Brain pericyte (primary cell): ENCODE results near the gene GULP1.
"Not testable (repeated sequence)": the region's sequence is repeated elsewhere in the genome, so short reads cannot be mapped to it uniquely, and the experiment has no call there.

Experiments
- DNase-seq: peaks from one replicate; pipeline ENCODE4 v3.0.0-alpha.2; 2012; ENCODE audit warnings: low read depth, low spot score

The GULP1 gene

DNA sequence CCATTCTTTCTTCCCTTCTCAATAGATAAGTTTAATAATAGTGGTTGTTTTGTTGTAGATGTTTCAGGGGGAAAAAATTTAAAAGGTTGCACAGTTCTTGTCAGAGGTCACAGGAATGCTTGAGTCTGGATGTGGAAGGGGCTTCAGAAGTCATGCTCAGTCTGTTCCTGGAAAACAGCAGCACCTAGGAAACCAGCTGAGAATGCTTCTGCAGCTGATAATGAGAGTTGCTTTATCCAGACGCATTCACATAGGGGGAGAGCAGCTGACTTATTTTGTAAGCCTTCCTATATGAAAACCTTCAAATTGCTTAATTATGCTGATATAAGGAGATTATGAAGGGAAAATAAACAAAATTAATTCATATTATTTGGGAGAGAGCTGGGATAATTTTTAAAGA lies 235.5 kb downstream of the GULP1 start:
- no peak for DNase-seq

DNA sequence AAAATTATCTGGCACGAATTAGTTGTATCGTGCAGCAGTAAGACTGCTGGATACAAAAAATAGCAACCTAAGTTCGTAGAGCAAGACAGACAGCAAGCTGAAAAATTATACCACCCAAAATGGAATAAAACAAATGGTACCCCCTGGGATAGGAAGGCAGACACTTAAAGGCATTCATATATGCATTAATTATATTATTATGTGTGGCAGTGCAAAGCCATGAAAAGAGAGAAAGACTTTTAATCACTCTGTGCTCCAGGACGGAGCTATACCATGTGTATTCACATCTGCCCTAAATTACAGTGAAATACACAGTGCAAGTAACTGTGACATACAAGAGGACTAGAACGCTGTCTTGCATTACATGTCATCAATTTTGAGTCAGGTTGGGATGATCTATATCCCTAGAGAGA lies 235.9 kb downstream of the GULP1 start:
- no peak for DNase-seq

DNA sequence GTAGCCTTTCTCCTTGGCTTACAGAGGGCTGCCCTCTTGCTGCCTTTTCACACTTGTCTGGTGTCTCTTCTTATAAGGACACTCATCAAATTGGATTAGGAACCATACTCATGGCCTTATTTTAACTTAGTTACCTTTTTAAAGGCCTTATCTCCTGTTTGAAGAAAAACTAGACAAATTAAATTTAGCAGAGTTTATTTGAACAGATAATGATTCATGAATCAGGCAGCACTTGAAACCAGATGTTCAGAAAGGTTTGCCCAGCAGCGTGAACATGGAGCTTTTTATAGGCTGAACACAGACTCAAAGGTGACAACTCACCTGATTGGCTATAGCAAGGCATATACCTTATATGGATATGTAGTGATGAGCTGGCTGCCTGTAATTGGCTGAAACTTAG lies 238.0 kb downstream of the GULP1 start:
- DNase-seq: no peak

DNA sequence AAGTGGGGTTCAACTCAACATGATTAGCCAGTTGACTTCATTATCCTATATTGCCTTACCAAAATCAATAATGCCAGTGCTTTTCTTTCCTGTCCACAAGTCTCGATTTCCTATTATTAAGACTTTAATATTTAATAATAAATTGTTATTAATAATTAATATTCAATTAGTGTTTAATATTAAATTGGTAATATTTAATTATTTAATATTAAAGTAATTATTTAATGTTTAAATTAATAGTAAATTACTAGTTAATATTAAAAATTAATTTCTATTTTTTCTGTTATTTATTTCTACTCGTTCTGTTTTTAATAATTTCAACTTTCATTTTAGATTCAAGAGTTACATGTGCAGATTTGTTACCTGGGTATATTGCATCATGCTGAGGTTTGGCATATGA lies 243.2 kb downstream of the GULP1 start:
- no peak for DNase-seq

DNA sequence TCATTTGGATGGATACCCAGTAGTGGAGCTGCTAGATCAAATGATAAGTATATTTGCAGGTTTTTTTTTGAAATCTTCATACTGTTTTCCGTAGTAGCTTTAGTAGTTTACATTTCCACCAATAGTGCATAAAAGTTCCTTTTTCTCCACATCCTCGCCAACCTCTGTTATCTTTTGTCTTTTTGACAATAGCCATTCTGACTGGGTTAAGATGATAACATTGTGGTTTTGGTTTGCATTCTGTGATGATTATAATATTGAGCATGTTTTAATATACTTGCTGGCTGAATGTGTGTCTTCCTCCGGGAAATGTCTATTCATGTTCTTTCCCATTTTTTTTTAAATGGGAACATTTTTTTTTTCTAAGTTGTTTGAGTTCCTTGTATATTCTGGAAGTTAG lies 260.0 kb downstream of the GULP1 start:
- no peak for DNase-seq

DNA sequence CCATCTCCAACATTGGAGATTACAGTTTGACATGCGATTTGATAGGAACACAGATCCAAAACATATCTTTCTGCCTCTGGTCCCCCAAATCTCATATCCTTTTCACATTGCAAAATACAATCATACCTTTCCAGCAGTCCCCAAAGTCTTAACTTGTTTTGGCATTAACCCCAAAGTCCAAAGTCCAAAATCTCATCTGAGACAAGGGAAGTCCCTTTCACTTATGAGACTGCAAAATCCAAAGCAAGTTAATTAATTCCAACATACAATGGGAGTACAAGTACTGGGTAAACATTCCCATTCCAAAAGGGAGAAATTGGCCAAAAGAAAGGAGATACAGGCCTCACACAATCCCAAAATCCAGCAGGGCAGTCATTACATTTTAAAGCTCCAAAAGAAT lies 265.4 kb downstream of the GULP1 start:
- no peak for DNase-seq

DNA sequence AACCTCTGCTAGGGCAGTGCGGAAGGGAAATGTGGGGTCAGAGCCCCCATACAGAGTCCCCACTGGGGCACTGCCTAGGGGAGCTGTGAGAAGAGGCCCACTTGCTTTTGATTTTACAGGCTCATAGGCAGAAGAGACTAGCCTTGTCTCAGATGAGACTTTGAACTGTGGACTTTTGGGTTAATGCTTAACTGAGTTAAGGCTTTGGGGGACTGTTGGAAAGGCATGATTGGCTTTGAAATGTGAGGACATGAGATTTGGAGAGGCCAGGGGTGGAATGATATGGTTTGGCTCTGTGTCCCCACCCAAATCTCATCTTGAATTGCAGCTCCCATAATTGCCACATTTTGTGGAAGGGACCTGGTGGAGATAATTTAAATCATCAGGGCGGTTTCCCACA lies 267.8 kb downstream of the GULP1 start:
- not testable (repeated sequence) for DNase-seq

DNA sequence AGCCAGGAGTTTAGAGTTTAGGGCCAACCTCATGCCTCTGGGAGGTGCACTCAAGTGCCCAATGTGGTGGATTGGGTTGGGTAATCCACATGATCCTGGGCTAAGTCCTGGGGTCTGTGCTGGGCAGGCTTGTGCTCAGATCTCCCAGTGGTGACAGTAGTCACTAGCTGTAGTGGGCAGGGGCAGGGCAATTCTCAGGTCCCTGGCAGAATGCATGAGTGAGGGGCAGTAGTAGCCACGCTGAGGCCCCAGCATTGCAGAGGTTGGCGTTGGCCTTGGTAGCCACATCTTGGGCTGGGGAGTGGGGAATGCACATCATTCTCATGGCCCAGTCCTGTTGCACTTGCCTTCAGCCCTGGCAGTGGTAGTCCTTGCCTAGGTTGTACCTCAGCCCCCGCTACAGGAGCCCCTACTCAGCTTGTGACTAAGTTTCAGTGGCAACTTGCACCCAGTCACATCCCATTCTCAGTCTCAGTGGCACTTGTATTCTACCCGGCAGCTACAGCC lies 269.9 kb downstream of the GULP1 start:
- DNase-seq: no peak

DNA sequence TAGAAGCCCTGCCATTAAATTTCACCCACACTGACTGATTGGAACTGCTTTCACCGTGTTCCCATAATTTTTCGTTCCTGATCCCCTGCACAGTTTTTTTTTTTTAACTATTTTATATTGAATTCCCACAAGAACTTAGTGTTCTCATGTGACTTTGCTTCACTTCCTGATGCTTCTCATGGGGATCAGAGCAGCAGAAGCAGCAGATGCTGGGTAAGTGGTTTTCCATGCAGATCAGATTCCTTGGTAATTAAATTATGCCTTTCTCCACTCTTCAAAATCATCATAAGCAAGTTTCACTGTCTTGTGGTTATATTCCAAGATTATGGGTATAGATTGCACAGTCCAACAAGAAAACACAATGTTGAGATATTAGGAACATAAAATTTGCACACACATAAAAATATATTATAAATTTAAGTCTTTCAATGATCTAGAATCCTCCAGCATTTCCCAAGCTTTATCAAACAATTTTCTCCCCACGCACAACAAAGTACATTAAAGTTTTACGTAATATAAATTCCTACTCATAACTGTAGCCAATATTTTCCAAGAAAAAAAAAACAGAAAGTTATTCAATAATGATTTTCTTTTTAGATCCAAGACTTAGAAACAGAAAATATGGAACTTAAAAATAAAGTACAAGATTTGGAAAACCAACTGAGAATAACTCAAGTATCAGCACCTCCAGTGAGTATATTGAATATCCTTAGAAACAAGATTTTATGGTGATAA lies 277.9 kb downstream of the GULP1 start:
- DNase-seq: no peak

DNA sequence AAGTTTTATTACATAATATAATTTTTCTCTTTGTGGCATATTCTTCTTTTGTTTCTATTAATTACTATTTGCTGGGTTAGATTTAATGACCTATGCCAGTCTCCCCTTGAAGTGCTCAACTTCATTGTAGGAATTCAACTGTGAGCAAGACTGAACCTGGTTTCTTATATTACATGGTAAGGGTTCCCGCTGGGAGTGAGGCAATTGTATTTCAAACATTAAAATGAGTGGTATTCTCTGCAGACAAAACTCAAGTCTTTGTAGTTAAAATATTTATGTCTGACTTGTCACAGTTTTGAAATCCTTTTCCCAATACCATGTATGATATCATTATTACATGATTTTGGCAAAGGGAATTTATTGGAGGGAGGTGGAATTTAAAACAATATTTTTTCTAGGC lies 278.7 kb downstream of the GULP1 start:
- no peak for DNase-seq

DNA sequence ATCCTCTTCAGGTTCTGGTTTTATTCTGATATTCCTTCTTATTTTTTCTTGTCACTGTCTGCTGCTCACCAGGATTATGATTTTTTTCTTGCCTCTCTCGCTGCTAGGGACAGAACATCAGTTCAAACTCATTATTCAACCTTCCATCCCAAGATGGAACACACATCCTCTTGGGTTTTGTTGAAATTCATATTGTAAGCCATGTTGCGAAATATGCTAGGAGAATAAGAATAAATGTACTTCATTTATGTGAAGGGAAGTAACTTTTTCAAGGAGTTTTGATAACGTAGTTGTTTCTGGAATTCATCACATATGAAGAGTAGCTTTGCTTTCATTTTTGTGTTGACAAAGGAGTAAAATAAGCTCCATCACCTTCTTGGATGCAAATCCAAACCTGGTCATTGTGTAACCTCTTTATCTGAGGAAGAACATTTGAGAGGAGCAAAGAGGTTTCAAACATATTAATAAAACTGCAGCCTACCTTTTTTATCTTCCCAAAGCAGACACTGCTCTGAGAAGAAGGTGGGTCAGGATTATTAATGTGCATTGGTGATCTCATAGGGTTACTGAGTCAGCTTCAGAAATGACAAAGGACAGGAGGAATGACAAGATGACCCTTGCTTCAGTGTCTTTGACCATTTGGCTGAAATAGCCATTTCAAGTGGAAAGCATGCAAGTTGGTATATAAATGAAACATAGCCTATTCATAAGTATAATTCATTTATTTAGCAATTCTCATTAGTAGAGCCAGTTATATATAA lies 280.0 kb downstream of the GULP1 start:
- DNase-seq: no peak

DNA sequence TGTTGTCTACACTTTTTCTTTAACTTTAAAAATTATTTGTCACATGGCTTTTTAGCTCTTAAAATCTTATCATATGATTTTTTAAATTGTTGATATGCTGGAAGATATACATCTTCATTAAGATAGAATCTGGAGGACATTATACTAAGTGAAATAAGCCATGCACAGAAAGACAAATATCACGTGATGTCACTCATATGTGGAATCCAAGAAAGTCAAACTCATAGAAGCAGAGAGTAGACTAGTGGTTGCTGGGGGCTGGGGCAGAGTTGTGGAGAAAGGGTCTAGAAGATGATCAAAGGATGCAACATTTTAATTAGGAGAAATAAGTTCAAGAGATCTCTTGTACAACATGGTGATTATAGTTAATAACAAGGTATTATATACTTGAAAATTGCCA lies 280.9 kb downstream of the GULP1 start:
- DNase-seq: no peak

DNA sequence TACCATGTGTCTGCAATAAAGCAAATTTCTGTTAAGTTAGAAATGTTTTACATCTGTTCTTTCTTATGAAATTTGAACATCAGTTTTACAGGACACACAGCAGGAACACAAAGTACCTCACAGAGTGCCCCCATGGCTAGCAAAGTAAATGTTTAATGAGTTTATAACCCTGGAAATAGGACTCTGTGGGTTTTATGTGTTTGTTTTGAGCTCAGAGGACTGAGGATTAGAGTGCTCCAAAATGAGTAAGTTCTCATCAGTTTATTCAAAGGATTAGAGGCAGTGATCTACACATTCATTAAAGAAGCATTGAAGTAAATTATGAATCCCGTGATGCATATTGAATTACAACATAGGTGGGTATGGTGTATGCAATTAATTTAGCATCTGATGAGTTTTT lies 281.8 kb downstream of the GULP1 start:
- DNase-seq: peak; percentile 71

DNA sequence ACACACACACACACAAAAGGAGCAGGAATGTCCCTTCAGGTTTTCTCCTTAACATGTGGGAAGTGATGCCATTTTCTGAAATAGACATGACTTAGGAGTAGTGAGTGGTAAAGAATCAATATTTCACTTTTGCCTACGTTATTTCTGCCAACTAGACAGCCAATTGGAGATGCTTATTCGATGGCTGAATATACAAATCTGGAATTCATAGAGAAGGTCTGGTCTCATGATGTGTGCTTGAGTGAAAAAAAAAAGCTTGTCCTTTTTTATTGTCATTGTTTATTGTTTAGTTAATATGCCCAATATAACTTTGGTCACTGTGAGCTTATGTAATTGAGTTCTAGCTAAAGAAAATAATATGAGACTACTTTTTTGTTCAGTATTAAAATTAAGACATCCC lies 284.3 kb downstream of the GULP1 start:
- no peak for DNase-seq

DNA sequence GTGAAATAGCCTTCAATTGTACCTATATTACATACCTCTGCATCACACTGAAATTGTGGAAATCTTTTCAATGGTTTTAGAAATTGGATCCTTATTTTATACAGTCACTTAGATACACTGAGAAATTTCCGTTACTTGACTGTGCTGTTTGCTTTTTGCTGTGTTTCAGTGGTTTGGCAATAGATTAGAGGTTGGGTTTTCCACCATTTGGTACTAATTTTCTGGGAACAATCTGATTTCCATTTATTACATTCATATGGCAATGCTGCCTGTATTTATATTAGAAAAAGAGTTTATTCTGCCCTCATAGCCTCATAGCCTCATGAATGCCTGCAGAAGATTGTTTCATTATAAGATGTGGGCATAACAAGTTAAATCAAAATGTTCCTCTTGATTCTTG lies 285.0 kb downstream of the GULP1 start:
- no peak for DNase-seq

DNA sequence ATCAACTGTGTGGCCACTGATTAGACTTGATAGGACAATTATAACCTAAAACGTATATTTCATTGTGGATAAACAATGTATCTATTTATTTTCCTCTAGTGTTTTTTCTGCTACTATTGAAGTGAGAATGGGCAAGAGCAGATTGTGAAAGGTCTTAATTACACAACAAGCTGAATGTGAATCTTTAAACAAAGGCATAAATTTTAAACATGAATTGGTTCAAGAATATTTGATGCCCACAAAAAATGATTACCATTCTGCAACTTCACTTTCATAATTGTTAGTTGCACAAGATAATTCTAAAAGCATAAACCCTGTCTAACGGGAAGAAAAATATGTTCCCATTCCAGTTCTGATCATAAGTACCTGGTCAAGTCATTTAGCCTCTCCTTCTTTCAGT lies 285.6 kb downstream of the GULP1 start:
- DNase-seq: no peak

DNA sequence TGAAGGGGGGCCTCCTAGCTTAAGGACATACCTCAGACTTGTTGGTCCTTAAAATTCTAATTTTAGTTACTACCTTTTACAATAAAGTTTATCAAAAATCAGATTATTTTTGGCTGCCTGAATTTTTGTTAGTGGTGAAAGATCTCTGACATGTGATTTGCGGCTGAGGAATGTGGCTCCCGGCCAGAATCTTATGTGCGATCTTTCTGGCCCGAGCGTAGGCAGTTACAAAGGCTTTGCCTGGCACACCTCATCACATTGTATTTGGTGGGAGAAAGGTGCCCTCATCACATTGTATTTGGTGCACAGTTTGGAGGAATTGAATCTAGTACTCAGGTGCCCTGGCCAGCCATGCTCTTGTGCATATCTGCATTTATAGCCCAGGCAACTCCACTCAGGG lies 289.1 kb downstream of the GULP1 start:
- no peak for DNase-seq

DNA sequence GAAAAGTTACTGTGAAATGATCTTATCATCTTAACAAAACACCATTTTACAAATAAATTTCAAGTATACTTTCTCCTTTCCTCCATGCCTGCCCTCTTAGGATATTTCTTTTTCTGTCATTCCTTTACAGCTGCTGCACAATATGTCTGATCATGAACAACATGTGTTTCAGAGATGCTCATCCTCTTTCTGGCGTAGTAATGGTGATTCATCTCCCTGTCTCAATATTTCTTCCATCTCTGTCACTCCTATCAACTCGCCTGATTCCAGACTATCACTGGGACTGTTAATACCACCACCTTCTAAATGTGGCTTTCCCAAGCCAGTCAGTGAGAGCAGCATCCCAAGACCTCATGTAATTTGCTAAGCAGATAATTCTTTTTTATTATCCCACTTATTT lies 290.5 kb downstream of the GULP1 start:
- no peak for DNase-seq

DNA sequence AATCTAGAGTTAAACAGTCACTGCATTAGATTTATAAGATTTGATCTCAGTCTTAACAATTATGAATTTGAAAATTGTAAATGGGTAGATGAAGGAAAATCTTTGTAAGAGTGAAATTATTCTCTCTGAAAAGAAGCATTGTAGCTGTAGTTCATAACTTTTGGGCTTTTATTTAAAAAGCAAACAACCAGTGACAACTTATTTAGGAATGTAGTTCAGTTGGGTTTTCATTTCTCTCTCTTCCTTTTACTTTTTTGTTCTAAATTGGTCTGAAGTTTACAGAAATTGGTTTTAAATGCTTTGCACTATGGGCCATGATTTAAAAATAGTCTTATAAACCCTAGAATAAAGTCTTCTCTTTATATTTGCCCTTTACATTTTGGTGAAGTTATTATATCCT lies 296.6 kb downstream of the GULP1 start:
- DNase-seq: no peak

DNA sequence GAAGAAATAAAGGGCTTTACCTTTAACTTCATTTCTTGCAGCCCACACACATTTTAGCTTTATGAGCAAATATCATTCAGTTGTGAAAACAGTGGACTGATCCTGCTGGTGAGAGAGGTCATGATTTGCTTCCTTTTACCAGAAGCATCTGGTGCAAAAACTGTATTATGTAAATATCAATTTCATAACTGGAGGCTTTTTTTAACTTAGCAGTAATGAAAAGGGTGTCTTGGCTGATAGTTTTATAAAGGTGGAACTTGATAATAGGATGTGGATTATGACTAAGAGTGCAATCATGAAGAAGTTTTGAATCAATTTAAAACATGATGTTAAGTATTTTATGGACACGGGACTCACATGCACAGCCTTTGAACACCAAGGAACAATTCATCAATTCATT lies 304.4 kb downstream of the GULP1 start:
- DNase-seq: peak; percentile 73

DNA sequence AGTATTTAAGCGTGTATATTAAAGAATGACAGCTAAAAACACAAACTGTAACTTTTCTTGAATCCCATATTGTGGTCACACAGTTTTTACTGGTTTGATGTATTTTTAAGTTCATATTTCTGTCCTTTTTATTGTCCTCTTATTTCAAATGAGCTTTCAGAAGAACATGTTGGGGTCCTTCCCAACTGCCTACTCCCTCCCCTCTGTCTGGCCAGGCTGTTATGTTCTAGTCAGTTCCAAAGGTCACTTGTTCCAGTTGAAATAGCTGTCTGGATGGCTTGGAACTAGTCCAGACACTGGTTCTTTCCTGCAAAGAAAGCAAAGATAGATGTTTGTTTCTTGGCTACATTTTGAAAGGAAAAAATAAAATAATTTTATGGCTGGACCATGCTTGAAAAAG lies 306.9 kb downstream of the GULP1 start:
- no peak for DNase-seq

DNA sequence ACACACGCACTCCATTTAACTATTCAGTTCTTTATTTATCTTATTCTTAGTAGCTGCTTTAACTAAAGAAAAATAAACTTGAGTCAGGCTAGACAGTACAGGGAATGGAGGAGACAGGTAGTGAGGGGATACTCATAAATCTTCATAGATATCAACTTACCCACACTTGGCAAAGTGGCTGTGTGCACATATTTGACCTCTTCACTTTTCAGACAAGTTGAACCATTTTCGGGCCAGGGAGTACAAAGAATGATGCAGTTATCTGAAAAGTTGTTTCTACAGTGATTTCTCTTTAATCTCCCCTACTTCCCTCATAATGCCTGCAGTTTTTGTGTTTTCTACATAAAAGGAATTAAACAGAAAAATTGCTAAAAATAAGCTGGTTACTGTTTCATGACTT lies 307.5 kb downstream of the GULP1 start:
- DNase-seq: no peak

DNA sequence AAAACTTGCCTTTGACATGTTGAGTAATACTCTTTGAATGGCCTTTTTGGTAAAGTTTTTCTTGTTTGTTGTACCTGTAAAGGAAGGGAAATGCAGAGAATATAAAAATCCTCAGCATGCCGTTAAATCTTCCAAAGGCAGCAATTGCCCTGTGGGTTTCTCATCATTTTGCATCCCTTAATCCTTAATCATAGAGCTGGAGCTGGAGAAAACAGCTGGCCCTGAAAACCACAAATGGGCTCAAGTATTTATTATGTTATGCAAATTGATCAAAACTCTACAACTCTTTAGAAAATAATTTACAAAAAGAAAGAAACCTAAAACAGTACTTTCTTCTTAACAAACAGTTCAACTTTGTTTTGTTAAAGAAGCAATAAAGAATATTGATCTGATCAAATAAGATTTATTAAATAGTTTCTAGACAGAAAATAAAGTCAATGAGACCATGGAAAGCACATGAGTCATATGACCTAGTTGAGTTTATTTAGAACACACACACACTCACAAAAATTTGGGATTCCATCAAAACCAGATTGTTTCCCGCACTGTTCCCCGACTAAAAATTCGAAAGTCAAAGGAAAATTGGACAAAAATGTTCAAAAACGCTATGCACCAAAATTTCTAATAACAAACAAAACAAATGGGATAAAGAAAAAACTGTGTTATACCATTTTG lies 309.0 kb downstream of the GULP1 start:
- no peak for DNase-seq
